Fibroblast of lung (primary cell): Measurements from ENCODE around the gene NLGN1. TPM values are rescaled to one million over a fixed set of nuclear protein-coding genes. Genes with fewer than 3 reads are reported as not detected.

Experiments
- DNase-seq, 2 donors: peaks; one replicate each; pipeline versions ENCODE4 v3.0.0 to v3.0.0-alpha.2; 2010; ENCODE audit warnings: low read depth in 2 of 2
- H2AFZ ChIP-seq: 2 replicates; pipeline ENCODE4 v1.5.1; 2012; ENCODE audit warnings: low read length, control low read depth, inconsistent platforms
- H3K27ac ChIP-seq: 2 replicates; pipeline ENCODE4 v1.5.1; 2011; ENCODE audit warnings: low read length, control low read depth; ENCODE audit not compliant: insufficient read depth
- H3K27me3 ChIP-seq: 2 replicates; pipeline ENCODE4 v1.5.1; 2011; ENCODE audit warnings: mild to moderate bottlenecking, low read length; ENCODE audit not compliant: control insufficient read depth, insufficient read depth
- H3K36me3 ChIP-seq: 2 replicates; pipeline ENCODE4 v1.5.1; 2011; ENCODE audit warnings: low read length; ENCODE audit not compliant: control insufficient read depth, insufficient read depth
- H3K4me1 ChIP-seq: 2 replicates; pipeline ENCODE4 v1.5.1; 2011; ENCODE audit warnings: low read length; ENCODE audit not compliant: control insufficient read depth, insufficient read depth; ENCODE audit errors: extremely low read depth
- H3K4me2 ChIP-seq: 2 replicates; pipeline ENCODE4 v1.5.1; 2011; ENCODE audit warnings: low read length, control low read depth; ENCODE audit not compliant: insufficient read depth; ENCODE audit errors: extremely low read depth
- H3K4me3 ChIP-seq, 4 experiments: fragments of 200-600 bp in 1 of 4; sonication (generic) in 1 of 4; replicated peaks in 1 of 4; 2 replicates each; pipeline ENCODE4 v1.5.1; 2011 to 2016; ENCODE audit warnings: low read length in 4 of 4, low read depth in 3 of 4, mild to moderate bottlenecking in 3 of 4, control low read depth in 2 of 4, inconsistent platforms in 1 of 4, mixed read lengths in 1 of 4; ENCODE audit not compliant: insufficient read depth in 1 of 4; ENCODE audit errors: control extremely low read depth in 1 of 4
- H3K79me2 ChIP-seq: 2 replicates; pipeline ENCODE4 v1.5.1; 2012; ENCODE audit warnings: mild to moderate bottlenecking, low read length, inconsistent platforms; ENCODE audit not compliant: control insufficient read depth, insufficient read depth
- H3K9ac ChIP-seq: 2 replicates; pipeline ENCODE4 v1.5.1; 2011; ENCODE audit warnings: mild to moderate bottlenecking, low read length, control low read depth; ENCODE audit not compliant: insufficient read depth
- H3K9me3 ChIP-seq: 2 replicates; pipeline ENCODE4 v1.5.1; 2012; ENCODE audit warnings: low read depth, low read length; ENCODE audit not compliant: control insufficient read depth, insufficient read depth
- H4K20me1 ChIP-seq: 2 replicates; pipeline ENCODE4 v1.5.1; 2011; ENCODE audit warnings: low read length; ENCODE audit not compliant: control insufficient read depth, insufficient read depth; ENCODE audit errors: extremely low read depth
- EZH2 ChIP-seq: IDR thresholded peaks from 2 replicates; pipeline ENCODE4 v1.5.1; 2012; ENCODE audit warnings: low read length, control low read depth, mild to moderate bottlenecking; ENCODE audit errors: missing control alignments
- polyA plus RNA-seq, 2 donors: library from polyadenylated mRNA; depleted of rRNA in 1 of 2; stranded (reverse) in 1 of 2; unstranded in 1 of 2; fragments of >200 nt; gene quantifications; 2 replicates each; pipeline ENCODE4 v1.2.1, GENCODE V29; 2011 to 2012; ENCODE audit warnings: missing spikeins in 1 of 2
- total RNA-seq: library from RNA; depleted of rRNA; stranded (reverse); fragments of >200 nt; gene quantifications from 2 replicates; pipeline ENCODE4 v1.2.1, GENCODE V29; 2014
- TF ChIP-seq, protein P1 (sequence below), 2 donors: IDR thresholded peaks in 1 of 2; conservative IDR thresholded peaks in 1 of 2; 1 replicate in 1 of 2; 2 replicates in 1 of 2; pipeline ENCODE4 v1.5.1; 2011 to 2012; ENCODE audit warnings: low read length in 2 of 2, control low read depth in 1 of 2, inconsistent platforms in 1 of 2, low read depth in 1 of 2, mild to moderate bottlenecking in 1 of 2

The NLGN1 gene
- total and polyA plus RNA-seq, 2 donors (not counting 1 experiment from before 2014, with no cell fraction given): 0.61 to 2.1 TPM

DNA sequence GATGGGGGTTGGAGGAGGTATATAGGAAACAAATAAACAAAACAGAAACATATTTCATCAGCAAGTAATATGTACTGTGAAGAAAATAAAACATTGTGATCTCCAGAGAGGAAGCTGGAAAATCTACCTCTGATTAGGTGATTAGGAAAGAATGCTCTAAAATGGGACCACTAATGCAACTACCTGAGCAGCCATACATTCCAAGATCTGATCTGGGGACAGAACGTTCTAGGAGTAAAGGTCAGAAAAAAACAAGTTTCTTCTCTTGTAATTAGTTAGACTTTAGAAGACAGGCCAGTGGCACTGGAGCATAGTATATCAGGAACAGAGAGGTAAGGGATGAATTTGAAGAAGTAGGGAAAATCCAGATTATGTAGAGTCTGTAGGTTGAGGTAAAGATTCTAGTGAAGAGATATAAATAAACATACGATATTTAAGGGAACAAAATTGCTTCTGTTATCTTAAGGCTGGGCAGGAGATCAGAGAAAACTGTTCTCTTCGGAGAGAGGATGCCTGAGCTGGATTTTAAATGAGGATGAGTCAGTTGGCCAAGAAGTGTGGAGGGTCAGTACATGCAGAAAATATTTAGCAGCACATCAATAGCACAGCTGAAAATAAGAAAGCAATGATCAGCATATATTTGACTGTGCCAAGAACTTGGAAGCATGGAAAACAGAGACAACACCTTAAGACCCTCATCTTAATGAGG lies 429.5 kb downstream of the NLGN1 start:
- Histone ChIP-seq H3K79me2 (no peaks in the 10 kb centered on the region), H3K4me1 (no peaks in the 10 kb centered on the region), H3K4me3 (no peak overlapping the region), H4K20me1 (no peaks in the 10 kb centered on the region), H3K9ac (no peak overlapping the region), H3K4me2 (no peak overlapping the region), H3K27me3 (no peaks in the 10 kb centered on the region), H2AFZ (no peak overlapping the region), H3K9me3 (no peaks in the 10 kb centered on the region), H3K36me3 (no peaks in the 10 kb centered on the region), H3K27ac (no peak overlapping the region)
- peak; percentile 36 to 85 for DNase-seq
- TF ChIP-seq EZH2: no peak
- TF ChIP-seq, protein P1, sequence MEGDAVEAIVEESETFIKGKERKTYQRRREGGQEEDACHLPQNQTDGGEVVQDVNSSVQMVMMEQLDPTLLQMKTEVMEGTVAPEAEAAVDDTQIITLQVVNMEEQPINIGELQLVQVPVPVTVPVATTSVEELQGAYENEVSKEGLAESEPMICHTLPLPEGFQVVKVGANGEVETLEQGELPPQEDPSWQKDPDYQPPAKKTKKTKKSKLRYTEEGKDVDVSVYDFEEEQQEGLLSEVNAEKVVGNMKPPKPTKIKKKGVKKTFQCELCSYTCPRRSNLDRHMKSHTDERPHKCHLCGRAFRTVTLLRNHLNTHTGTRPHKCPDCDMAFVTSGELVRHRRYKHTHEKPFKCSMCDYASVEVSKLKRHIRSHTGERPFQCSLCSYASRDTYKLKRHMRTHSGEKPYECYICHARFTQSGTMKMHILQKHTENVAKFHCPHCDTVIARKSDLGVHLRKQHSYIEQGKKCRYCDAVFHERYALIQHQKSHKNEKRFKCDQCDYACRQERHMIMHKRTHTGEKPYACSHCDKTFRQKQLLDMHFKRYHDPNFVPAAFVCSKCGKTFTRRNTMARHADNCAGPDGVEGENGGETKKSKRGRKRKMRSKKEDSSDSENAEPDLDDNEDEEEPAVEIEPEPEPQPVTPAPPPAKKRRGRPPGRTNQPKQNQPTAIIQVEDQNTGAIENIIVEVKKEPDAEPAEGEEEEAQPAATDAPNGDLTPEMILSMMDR (conservative IDR thresholded peaks at IDR 0.05 in 1 of 2, IDR thresholded peaks at IDR 0.05 in 1 of 2; ENCODE audit: low read depth in 1 of 2, low read length in 2 of 2): no peak

DNA sequence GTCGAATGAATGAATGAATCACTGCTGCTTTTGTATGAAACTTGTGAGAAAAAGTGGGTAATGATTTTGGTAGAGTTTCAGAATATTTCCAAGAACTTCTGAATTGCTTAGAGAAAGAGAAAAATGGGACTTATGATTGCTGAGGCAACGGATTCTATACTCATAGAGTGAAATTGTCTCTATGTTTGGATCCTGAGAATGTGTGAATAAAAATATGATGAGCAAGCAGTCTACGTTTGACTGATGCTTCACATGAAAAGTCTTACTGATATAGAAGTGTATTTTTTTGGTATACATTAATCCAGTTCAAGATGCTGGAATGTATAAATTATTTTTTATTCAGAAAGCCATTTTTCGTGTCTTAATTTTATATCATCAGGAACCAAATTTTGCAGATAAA lies 441.1 kb downstream of the NLGN1 start:
- H3K4me2 ChIP-seq: no peak overlapping the region
- no peaks in the 10 kb centered on the region for H3K9me3 ChIP-seq
- H2AFZ ChIP-seq: no peak overlapping the region
- no peaks in the 10 kb centered on the region for H3K36me3 ChIP-seq
- H3K27ac ChIP-seq: no peak overlapping the region
- no peaks in the 10 kb centered on the region for H3K4me1 ChIP-seq
- no peak for DNase-seq
- no peak overlapping the region for H3K9ac ChIP-seq
- TF ChIP-seq, protein P1 (conservative IDR thresholded peaks at IDR 0.05 in 1 of 2, IDR thresholded peaks at IDR 0.05 in 1 of 2; ENCODE audit: low read depth in 1 of 2, low read length in 2 of 2): no peak
- no peak for TF ChIP-seq EZH2
- H3K79me2 ChIP-seq: no peaks in the 10 kb centered on the region
- H3K4me3 ChIP-seq: no peak overlapping the region
- H4K20me1 ChIP-seq: no peaks in the 10 kb centered on the region
- H3K27me3 ChIP-seq: no peaks in the 10 kb centered on the region

- no peaks in the 10 kb centered on the region for H3K36me3 ChIP-seq
- no peak for DNase-seq
- no peaks in the 10 kb centered on the region for H4K20me1 ChIP-seq
- H3K4me1 ChIP-seq: no peaks in the 10 kb centered on the region
- H3K4me2 ChIP-seq: no peak overlapping the region
- no peaks in the 10 kb centered on the region for H3K79me2 ChIP-seq
- no peaks in the 10 kb centered on the region for H3K27me3 ChIP-seq
- no peak overlapping the region for H3K9ac ChIP-seq
- no peak for TF ChIP-seq EZH2
- TF ChIP-seq, protein P1 (conservative IDR thresholded peaks at IDR 0.05 in 1 of 2, IDR thresholded peaks at IDR 0.05 in 1 of 2; ENCODE audit: low read depth in 1 of 2, low read length in 2 of 2): no peak
- no peaks in the 10 kb centered on the region for H3K9me3 ChIP-seq
- no peak overlapping the region for H3K27ac ChIP-seq
- no peak overlapping the region for H2AFZ ChIP-seq
- no peak overlapping the region for H3K4me3 ChIP-seq
Observed at GRCh38 chr3:173839859-173840258, 442.3 kb downstream of the NLGN1 start.
